ENCODE results near the gene NFE2L3. TPM values are rescaled to one million over a fixed set of nuclear protein-coding genes. Genes with fewer than 3 reads are reported as not detected.

NFE2L3 gene
- total and polyA plus RNA-seq, 8 donors = 1.2 to 10.3 (median 2.4) TPM

- ATAC-seq = peak in 1 of 4 donors; percentile 3
- intact Hi-C loops (cut with DNase I) = no loop called here
- Histone ChIP-seq H3K9me3 (no peaks in the 10 kb centered on the region), H3K36me3 (peaks cover 9 to 54% (median 37%) of the 10 kb centered on the region in 3 donors), H3K27ac (no peak overlapping the region), H3K4me1 (peaks cover 16 to 40% (median 31%) of the 10 kb centered on the region in 3 donors), H3K4me3 (no peak overlapping the region), H3K27me3 (no peaks in the 10 kb centered on the region)
- DNase-seq = no peak
- TF ChIP-seq CTCF (IDR thresholded peaks at IDR 0.05) = no peak
- FAIRE-seq = no peak
- 85 to 90% methylated on average over 9 of the region's 9 CpGs for WGBS, 2 donors
Measured at GRCh38 chr7:26188206-26188956, 36.4 kb downstream of the NFE2L3 start.

- H3K27ac ChIP-seq = no peak overlapping the region
- intact Hi-C loops (cut with DNase I) = no loop called here
- no peak for ATAC-seq
Measured at GRCh38 chr7:26188957-26189541, 37.1 kb downstream of the NFE2L3 start.

GRCh38 chr7:26189697-26190096, 37.7 kb downstream of the NFE2L3 start:
- DNase-seq (no peak), ATAC-seq (no peak), FAIRE-seq (no peak)
- peaks cover 23 to 53% (median 44%) of the 10 kb centered on the region in 3 donors for H3K4me1 ChIP-seq
- H3K36me3 ChIP-seq = peaks cover 9 to 67% (median 41%) of the 10 kb centered on the region in 3 donors
- intact Hi-C loops (cut with DNase I) = no loop called here
- no peaks in the 10 kb centered on the region for H3K9me3 ChIP-seq
- TF ChIP-seq CTCF (IDR thresholded peaks at IDR 0.05) = no peak
- no peaks in the 10 kb centered on the region for H3K27me3 ChIP-seq
- no peak overlapping the region for H3K4me3 ChIP-seq
- WGBS, 2 donors = 87 to 88% methylated on average over 3 of the region's 3 CpGs
- H3K27ac ChIP-seq = no peak overlapping the region

More at GRCh38 chr7:26188957-26189541, 37.1 kb downstream of the NFE2L3 start:
- no peak for TF ChIP-seq CTCF (IDR thresholded peaks at IDR 0.05)
- H3K27me3 ChIP-seq = no peaks in the 10 kb centered on the region
- H3K4me3 ChIP-seq = no peak overlapping the region
- WGBS, 2 donors = 85 to 91% methylated on average over 3 of the region's 3 CpGs
- FAIRE-seq = no peak
- peaks cover 9 to 61% (median 41%) of the 10 kb centered on the region in 3 donors for H3K36me3 ChIP-seq
- DNase-seq = no peak
- H3K4me1 ChIP-seq = peaks cover 19 to 46% (median 38%) of the 10 kb centered on the region in 3 donors
- H3K9me3 ChIP-seq = no peaks in the 10 kb centered on the region

- Histone ChIP-seq H3K4me3 (no peak overlapping the region), H3K4me1 (peaks cover 27 to 60% (median 51%) of the 10 kb centered on the region in 3 donors), H3K27ac (no peak overlapping the region), H3K27me3 (no peaks in the 10 kb centered on the region), H3K36me3 (peaks cover 9 to 75% (median 37%) of the 10 kb centered on the region in 3 donors), H3K9me3 (no peaks in the 10 kb centered on the region)
- 83 to 91% methylated on average over 1 of the region's 1 CpG for WGBS, 2 donors
- no peak for DNase-seq
- no peak for TF ChIP-seq CTCF (IDR thresholded peaks at IDR 0.05)
- FAIRE-seq = no peak
- intact Hi-C loops (cut with DNase I) = no loop called here
- ATAC-seq = no peak
Measured at GRCh38 chr7:26190417-26190869, 38.4 kb downstream of the NFE2L3 start.

Data from pancreas (tissue), 10 donors.